B cell (primary cell): ENCODE data around the gene THEMIS2.
"Not testable (repeated sequence)": the region's sequence is repeated elsewhere in the genome, so short reads cannot be mapped to it uniquely, and the experiment has no call there.

Experiments used
- EZH2 ChIP-seq: IDR thresholded peaks from 2 replicates; pipeline ENCODE4 v1.6.1; 2012; ENCODE audit warnings: borderline replicate concordance, low read depth, mild to moderate bottlenecking, moderate library complexity, low read length; ENCODE audit not compliant: insufficient read depth, poor library complexity, severe bottlenecking
- TF ChIP-seq, protein P1 (sequence below): fragments of 200-600 bp; IDR thresholded peaks from one replicate; pipeline ENCODE4 v1.8.0; 2022; ENCODE audit warnings: antibody characterized with exemption, mild to moderate bottlenecking

DNA sequence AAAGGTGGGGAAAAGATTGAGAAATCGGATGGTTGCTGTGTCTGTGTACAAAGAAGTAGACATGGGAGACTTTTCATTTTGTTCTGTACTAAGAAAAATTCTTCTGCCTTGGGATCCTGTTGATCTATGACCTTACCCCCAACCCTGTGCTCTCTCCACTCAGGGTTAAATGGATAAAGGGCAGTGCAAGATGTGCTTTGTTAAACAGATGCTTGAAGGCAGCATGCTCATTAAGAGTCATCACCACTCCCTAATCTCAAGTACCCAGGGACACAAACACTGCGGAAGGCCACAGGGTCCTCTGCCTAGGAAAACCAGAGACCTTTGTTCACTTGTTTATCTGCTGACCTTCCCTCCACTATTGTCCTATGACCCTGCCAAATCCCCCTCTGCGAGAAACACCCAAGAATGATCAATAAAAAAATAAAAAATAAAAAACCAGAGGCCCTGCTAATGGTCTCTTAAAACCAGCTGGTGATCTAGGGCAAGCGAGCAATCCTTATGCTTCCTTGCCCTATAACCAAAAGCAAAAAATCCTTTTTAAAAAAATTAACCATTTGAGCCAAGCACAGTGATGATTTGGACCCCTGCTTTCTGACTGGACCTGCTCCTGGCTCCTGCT is 42.9 kb upstream of the THEMIS2 start:
- TF ChIP-seq, protein P1, sequence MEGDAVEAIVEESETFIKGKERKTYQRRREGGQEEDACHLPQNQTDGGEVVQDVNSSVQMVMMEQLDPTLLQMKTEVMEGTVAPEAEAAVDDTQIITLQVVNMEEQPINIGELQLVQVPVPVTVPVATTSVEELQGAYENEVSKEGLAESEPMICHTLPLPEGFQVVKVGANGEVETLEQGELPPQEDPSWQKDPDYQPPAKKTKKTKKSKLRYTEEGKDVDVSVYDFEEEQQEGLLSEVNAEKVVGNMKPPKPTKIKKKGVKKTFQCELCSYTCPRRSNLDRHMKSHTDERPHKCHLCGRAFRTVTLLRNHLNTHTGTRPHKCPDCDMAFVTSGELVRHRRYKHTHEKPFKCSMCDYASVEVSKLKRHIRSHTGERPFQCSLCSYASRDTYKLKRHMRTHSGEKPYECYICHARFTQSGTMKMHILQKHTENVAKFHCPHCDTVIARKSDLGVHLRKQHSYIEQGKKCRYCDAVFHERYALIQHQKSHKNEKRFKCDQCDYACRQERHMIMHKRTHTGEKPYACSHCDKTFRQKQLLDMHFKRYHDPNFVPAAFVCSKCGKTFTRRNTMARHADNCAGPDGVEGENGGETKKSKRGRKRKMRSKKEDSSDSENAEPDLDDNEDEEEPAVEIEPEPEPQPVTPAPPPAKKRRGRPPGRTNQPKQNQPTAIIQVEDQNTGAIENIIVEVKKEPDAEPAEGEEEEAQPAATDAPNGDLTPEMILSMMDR, result not testable (repeated sequence)
- not testable (repeated sequence) for TF ChIP-seq EZH2
